Large intestine (tissue), 3 donors: Measurements from ENCODE around the gene COG5. TPM values are rescaled to one million over a fixed set of nuclear protein-coding genes. Genes with fewer than 3 reads are reported as not detected.

ENCODE experiments used
- DNase-seq, 2 donors: peaks; one replicate each; pipeline versions ENCODE4 v3.0.0 to v3.0.0-alpha.2; 2013
- H3K27ac ChIP-seq: one replicate; pipeline ENCODE4 v1.5.1; 2013; ENCODE audit warnings: low read length
- H3K27me3 ChIP-seq: 2 replicates; pipeline ENCODE4 v1.6.1; 2013; ENCODE audit warnings: low read length; ENCODE audit not compliant: control insufficient read depth, insufficient read depth
- H3K36me3 ChIP-seq: 2 replicates; pipeline ENCODE4 v1.6.1; 2013; ENCODE audit warnings: low read length; ENCODE audit not compliant: control insufficient read depth, insufficient read depth
- H3K4me1 ChIP-seq: one replicate; pipeline ENCODE4 v1.6.1; 2013; ENCODE audit warnings: low read length; ENCODE audit not compliant: control insufficient read depth, insufficient read depth
- H3K4me3 ChIP-seq: one replicate; pipeline ENCODE4 v1.5.1; 2013; ENCODE audit warnings: low read length
- H3K9me3 ChIP-seq: one replicate; pipeline ENCODE4 v1.6.1; 2013; ENCODE audit warnings: mild to moderate bottlenecking, low read depth, low read length, moderate library complexity; ENCODE audit not compliant: control insufficient read depth
- WGBS: methylation state at CpG from one replicate; pipeline ENCODE4 v1.1.5; 2013; ENCODE audit warnings: low lambda C conversion rate; ENCODE audit not compliant: insufficient coverage; 5-methylcytosine and 5-hydroxymethylcytosine counted together
- polyA plus RNA-seq: library from polyadenylated mRNA; unstranded; fragments of 120-200 nt; gene quantifications from one replicate; pipeline ENCODE4 v1.2.1, GENCODE V29; 2013

COG5 gene
- polyA plus RNA-seq, 1 donor, result 40.7 TPM

- Histone ChIP-seq H3K27ac (no peak overlapping the region), H3K36me3 (peaks cover 6% of the 10 kb centered on the region), H3K9me3 (no peaks in the 10 kb centered on the region), H3K27me3 (no peaks in the 10 kb centered on the region), H3K4me3 (no peak overlapping the region), H3K4me1 (no peaks in the 10 kb centered on the region)
- WGBS, result 90% methylated on average over 2 of the region's 4 CpGs
- no peak for DNase-seq
These were observed 182.3 kb downstream of the COG5 start for GRCh38 chr7:107381453-107381852.

GRCh38 chr7:107373354-107373753 is 190.4 kb downstream of the COG5 start:
- Histone ChIP-seq H3K27me3 (no peaks in the 10 kb centered on the region), H3K4me1 (no peaks in the 10 kb centered on the region), H3K36me3 (peaks cover 2% of the 10 kb centered on the region), H3K4me3 (no peak overlapping the region), H3K9me3 (no peaks in the 10 kb centered on the region), H3K27ac (no peak overlapping the region)
- DNase-seq, result no peak
- WGBS, result 91% methylated on average over 4 of the region's 4 CpGs

GRCh38 chr7:107372298-107372697 is 191.4 kb downstream of the COG5 start:
- Histone ChIP-seq H3K9me3 (no peaks in the 10 kb centered on the region), H3K27me3 (no peaks in the 10 kb centered on the region), H3K36me3 (peaks cover 2% of the 10 kb centered on the region), H3K4me3 (no peak overlapping the region), H3K27ac (no peak overlapping the region), H3K4me1 (no peaks in the 10 kb centered on the region)
- 88% methylated on average over 1 of the region's 1 CpG for WGBS
- DNase-seq, result no peak

GRCh38 chr7:107370816-107371215 is 192.9 kb downstream of the COG5 start:
- no CpG with 5 or more reads among the region's 1 CpG for WGBS
- Histone ChIP-seq H3K27me3 (no peaks in the 10 kb centered on the region), H3K27ac (no peak overlapping the region), H3K4me1 (no peaks in the 10 kb centered on the region), H3K36me3 (peaks cover 2% of the 10 kb centered on the region), H3K4me3 (no peak overlapping the region), H3K9me3 (no peaks in the 10 kb centered on the region)
- no peak for DNase-seq

- H3K27me3 ChIP-seq, result no peaks in the 10 kb centered on the region
- WGBS, result 86% methylated on average over 1 of the region's 1 CpG
- no peak for DNase-seq
- no peak overlapping the region for H3K4me3 ChIP-seq
- no peak overlapping the region for H3K27ac ChIP-seq
- H3K36me3 ChIP-seq, result peaks cover 22% of the 10 kb centered on the region
- no peaks in the 10 kb centered on the region for H3K4me1 ChIP-seq
- H3K9me3 ChIP-seq, result peaks cover 8% of the 10 kb centered on the region
These were observed 198.9 kb downstream of the COG5 start for GRCh38 chr7:107364787-107365186.

- no peak overlapping the region for H3K27ac ChIP-seq
- peaks cover 36% of the 10 kb centered on the region for H3K36me3 ChIP-seq
- no peaks in the 10 kb centered on the region for H3K4me1 ChIP-seq
- H3K9me3 ChIP-seq, result peaks cover 11% of the 10 kb centered on the region
- no peak for DNase-seq
- no peak overlapping the region for H3K4me3 ChIP-seq
- no peaks in the 10 kb centered on the region for H3K27me3 ChIP-seq
- no CpG with 5 or more reads among the region's 9 CpGs for WGBS
These were observed 204.0 kb downstream of the COG5 start for GRCh38 chr7:107359520-107360316.

GRCh38 chr7:107355616-107356015 is 208.1 kb downstream of the COG5 start:
- Histone ChIP-seq H3K27me3 (no peaks in the 10 kb centered on the region), H3K4me3 (no peak overlapping the region), H3K36me3 (peaks cover 22% of the 10 kb centered on the region), H3K27ac (no peak overlapping the region), H3K9me3 (peaks cover 10% of the 10 kb centered on the region), H3K4me1 (no peaks in the 10 kb centered on the region)
- 100% methylated on average over 2 of the region's 2 CpGs for WGBS
- no peak for DNase-seq

- H3K36me3 ChIP-seq, result peaks cover 13% of the 10 kb centered on the region
- no peaks in the 10 kb centered on the region for H3K4me1 ChIP-seq
- H3K27me3 ChIP-seq, result no peaks in the 10 kb centered on the region
- peaks cover 2% of the 10 kb centered on the region for H3K9me3 ChIP-seq
- DNase-seq, result no peak
- no peak overlapping the region for H3K27ac ChIP-seq
- WGBS, result no CpG with 5 or more reads among the region's 3 CpGs
- no peak overlapping the region for H3K4me3 ChIP-seq
These were observed 209.1 kb downstream of the COG5 start for GRCh38 chr7:107354640-107355039.

- Histone ChIP-seq H3K27me3 (no peaks in the 10 kb centered on the region), H3K27ac (no peak overlapping the region), H3K4me3 (no peak overlapping the region), H3K4me1 (no peaks in the 10 kb centered on the region), H3K9me3 (no peaks in the 10 kb centered on the region), H3K36me3 (peaks cover 3% of the 10 kb centered on the region)
- DNase-seq, result no peak
These were observed 210.0 kb downstream of the COG5 start for GRCh38 chr7:107353701-107354100.

GRCh38 chr7:107345898-107346297 is 217.8 kb downstream of the COG5 start:
- Histone ChIP-seq H3K4me3 (no peak overlapping the region), H3K9me3 (peaks cover 6% of the 10 kb centered on the region), H3K4me1 (no peaks in the 10 kb centered on the region), H3K27me3 (no peaks in the 10 kb centered on the region), H3K27ac (no peak overlapping the region), H3K36me3 (no peaks in the 10 kb centered on the region)
- WGBS, result 100% methylated on average over 1 of the region's 1 CpG
- no peak for DNase-seq

GRCh38 chr7:107344799-107345198 is 218.9 kb downstream of the COG5 start:
- DNase-seq, result no peak
- Histone ChIP-seq H3K9me3 (peaks cover 6% of the 10 kb centered on the region), H3K36me3 (no peaks in the 10 kb centered on the region), H3K4me3 (no peak overlapping the region), H3K27ac (no peak overlapping the region), H3K27me3 (no peaks in the 10 kb centered on the region), H3K4me1 (no peaks in the 10 kb centered on the region)
- no CpG with 5 or more reads among the region's 5 CpGs for WGBS
